Measurements from ENCODE around the gene SLC35F3.

DNA sequence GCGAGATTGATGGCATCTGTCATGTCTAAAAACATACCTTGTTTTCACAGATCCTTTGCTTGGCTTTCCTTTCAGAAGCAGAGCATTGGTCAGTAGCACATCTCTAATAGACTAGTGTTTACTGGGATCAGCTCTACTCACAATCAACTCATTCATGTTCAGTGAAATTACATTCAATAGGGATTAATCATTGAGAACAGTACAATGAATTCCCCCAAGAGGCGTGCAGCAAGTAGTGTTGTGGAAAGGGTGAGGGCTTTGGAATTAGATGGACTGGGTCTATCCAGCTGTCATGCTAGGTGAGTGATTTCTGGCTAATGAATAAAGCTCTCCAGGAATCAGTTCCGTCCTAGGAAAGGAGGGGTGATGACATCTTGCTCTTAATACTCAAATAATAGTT lies 313.6 kb downstream of the SLC35F3 start:
- TF ChIP-seq, protein P1, sequence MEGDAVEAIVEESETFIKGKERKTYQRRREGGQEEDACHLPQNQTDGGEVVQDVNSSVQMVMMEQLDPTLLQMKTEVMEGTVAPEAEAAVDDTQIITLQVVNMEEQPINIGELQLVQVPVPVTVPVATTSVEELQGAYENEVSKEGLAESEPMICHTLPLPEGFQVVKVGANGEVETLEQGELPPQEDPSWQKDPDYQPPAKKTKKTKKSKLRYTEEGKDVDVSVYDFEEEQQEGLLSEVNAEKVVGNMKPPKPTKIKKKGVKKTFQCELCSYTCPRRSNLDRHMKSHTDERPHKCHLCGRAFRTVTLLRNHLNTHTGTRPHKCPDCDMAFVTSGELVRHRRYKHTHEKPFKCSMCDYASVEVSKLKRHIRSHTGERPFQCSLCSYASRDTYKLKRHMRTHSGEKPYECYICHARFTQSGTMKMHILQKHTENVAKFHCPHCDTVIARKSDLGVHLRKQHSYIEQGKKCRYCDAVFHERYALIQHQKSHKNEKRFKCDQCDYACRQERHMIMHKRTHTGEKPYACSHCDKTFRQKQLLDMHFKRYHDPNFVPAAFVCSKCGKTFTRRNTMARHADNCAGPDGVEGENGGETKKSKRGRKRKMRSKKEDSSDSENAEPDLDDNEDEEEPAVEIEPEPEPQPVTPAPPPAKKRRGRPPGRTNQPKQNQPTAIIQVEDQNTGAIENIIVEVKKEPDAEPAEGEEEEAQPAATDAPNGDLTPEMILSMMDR (conservative IDR thresholded peaks at IDR 0.05; ENCODE audit: low read length) = no peak
- no peak for TF ChIP-seq EZH2phosphoT487 (IDR thresholded peaks at IDR 0.05; ENCODE audit: borderline replicate concordance, low read depth, low read length)
